Measurements from ENCODE around the gene HMCN1.
"Not testable (repeated sequence)": the region's sequence is repeated elsewhere in the genome, so short reads cannot be mapped to it uniquely, and the experiment has no call there.

Gene HMCN1

GRCh38 chr1:185742403-185742802, 8.2 kb downstream of the HMCN1 start:
- no peak for DNase-seq

- DNase-seq, result no peak
These were observed 11.0 kb downstream of the HMCN1 start for GRCh38 chr1:185745165-185745564.

GRCh38 chr1:185759061-185759460, 24.9 kb downstream of the HMCN1 start:
- no peak for DNase-seq

GRCh38 chr1:185761841-185762240, 27.6 kb downstream of the HMCN1 start:
- no peak for DNase-seq

GRCh38 chr1:185767508-185768120, 33.4 kb downstream of the HMCN1 start:
- no peak for DNase-seq

- no peak for DNase-seq
These were observed 34.2 kb downstream of the HMCN1 start for GRCh38 chr1:185768371-185768770.

GRCh38 chr1:185769136-185769535, 34.9 kb downstream of the HMCN1 start:
- no peak for DNase-seq

GRCh38 chr1:185774394-185774793, 40.2 kb downstream of the HMCN1 start:
- DNase-seq, result no peak

GRCh38 chr1:185775501-185775900, 41.3 kb downstream of the HMCN1 start:
- DNase-seq, result no peak

- DNase-seq, result no peak
These were observed 42.3 kb downstream of the HMCN1 start for GRCh38 chr1:185776522-185776921.

- DNase-seq, result not testable (repeated sequence)
These were observed 49.7 kb downstream of the HMCN1 start for GRCh38 chr1:185783860-185784259.

- DNase-seq, result no peak
These were observed 51.4 kb downstream of the HMCN1 start for GRCh38 chr1:185785586-185785985.

- no peak for DNase-seq
These were observed 52.3 kb downstream of the HMCN1 start for GRCh38 chr1:185786524-185786923.

GRCh38 chr1:185787238-185787637, 53.0 kb downstream of the HMCN1 start:
- DNase-seq, result no peak

- DNase-seq, result no peak
These were observed 54.2 kb downstream of the HMCN1 start for GRCh38 chr1:185788386-185788785.

GRCh38 chr1:185789501-185790193, 55.5 kb downstream of the HMCN1 start:
- DNase-seq, result no peak

- no peak for DNase-seq
These were observed 56.1 kb downstream of the HMCN1 start for GRCh38 chr1:185790194-185790735.

- DNase-seq, result no peak
These were observed 57.8 kb downstream of the HMCN1 start for GRCh38 chr1:185792040-185792439.

- DNase-seq, result not testable (repeated sequence)
These were observed 60.3 kb downstream of the HMCN1 start for GRCh38 chr1:185794495-185794894.

- no peak for DNase-seq
These were observed 61.0 kb downstream of the HMCN1 start for GRCh38 chr1:185795181-185795580.

- no peak for DNase-seq
These were observed 64.3 kb downstream of the HMCN1 start for GRCh38 chr1:185798505-185798904.

- DNase-seq, result no peak
These were observed 69.0 kb downstream of the HMCN1 start for GRCh38 chr1:185803241-185803640.

- no peak for DNase-seq
These were observed 70.0 kb downstream of the HMCN1 start for GRCh38 chr1:185804206-185804605.

- DNase-seq, result no peak
These were observed 70.4 kb downstream of the HMCN1 start for GRCh38 chr1:185804608-185805007.
